GM18498 (cell line): ENCODE results near the gene DOCK8.
"Not testable (repeated sequence)": the region's sequence is repeated elsewhere in the genome, so short reads cannot be mapped to it uniquely, and the experiment has no call there.

ENCODE experiments used
- ATAC-seq: cut with Tn5 transposase; IDR thresholded peaks from one replicate; pipeline ENCODE4 v1.9.1; 2021; ENCODE audit warnings: mild to moderate bottlenecking, moderate library complexity; ENCODE audit not compliant: unreplicated experiment

DOCK8 gene

DNA sequence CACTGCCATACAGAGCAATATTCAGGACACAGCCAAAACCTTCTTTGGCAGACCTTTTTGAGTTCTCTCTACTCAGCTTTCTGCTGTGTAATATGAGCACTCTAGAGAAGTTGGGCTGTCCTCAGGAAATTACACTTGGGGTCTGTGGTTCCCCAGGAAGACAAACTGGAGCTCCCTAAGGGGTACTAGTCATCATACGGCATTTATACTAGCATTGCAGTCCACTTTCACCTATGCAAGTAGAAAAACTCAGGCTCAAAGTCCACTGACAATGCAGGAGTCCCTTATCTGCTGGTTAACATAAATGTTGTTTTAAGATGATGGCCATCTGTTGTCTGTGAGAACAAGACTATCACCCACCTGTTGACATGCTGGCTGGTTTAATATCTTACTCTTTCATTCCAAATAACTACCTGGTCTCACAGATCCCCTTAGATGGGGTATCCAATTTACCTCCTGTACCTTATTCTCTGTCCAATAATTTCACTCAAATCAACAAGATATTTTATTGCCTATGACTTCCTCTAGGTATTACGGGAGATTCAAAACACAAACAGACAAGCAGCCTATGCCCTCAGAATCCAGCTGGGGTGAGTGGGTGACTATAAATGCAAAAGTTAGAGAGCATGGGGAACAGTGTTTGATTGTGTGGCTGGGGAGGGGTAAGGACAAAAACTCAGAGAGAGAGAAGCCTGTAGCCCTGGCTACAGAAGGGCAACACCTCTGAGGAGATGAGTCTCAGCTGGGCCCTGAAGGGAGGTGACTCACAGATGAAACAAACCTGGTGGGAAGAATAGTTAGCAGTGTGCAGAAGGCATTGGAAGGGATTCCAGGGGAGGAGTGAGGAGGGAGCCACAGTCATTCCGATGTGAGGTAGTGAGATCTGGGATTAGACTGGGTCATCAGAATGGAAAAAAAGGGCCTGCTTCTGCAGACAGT, 10.2 kb downstream of the DOCK8 start:
- ATAC-seq, result no peak

DNA sequence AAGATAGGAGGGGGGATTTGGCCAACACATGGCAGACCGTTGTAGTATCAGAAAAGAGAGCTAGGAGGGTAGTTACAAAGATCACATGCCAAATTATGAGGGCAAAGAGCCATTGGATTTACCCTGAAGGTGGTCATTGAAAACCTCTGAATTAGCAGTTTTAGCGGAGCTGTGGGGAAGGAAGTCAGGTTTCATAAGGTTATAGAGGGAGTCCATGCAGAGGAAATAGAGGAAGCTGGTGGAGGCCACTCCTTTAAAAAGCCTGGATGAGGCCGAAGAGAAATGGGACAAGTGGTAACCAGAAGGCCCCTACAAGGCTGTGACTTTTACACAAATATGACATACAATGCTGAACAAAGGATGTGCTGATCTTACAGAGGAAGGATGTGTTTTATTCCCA, 13.2 kb downstream of the DOCK8 start:
- no peak for ATAC-seq

DNA sequence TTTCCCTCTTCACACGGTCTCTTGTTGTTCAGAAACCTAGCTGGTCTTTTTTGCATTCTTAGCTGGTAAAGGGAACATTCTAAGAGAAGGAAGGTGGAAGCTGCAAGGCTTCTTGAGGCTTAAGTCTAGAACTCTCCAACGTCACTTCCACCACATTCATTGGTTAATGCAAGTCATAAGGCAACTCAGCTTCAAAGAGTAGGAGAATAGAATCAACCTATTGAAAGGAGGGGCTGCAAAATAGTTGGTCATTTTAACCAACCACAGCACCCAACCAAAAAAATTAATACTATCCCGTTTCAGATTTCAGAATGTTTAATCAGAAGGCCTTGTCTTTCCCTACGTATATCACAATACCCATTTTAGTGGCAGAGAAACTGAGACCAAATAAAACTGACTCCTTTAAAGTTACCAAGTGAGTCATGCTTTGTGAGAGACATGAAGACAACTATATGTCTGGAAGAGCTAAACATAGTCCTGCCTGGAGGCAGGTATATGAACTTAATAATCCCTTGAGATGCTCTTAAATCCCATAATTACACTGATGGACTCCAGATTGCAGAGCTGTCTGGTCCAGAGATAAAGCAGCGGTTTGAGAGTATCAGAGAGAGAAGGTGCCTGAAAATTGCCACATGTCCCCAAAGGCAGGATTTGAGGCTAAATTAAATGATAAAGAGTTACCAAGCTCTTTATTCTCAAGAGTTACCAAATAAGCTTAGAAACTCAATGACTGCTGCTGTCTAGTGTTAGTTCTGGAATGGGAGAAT, 14.4 kb downstream of the DOCK8 start:
- ATAC-seq, result no peak

DNA sequence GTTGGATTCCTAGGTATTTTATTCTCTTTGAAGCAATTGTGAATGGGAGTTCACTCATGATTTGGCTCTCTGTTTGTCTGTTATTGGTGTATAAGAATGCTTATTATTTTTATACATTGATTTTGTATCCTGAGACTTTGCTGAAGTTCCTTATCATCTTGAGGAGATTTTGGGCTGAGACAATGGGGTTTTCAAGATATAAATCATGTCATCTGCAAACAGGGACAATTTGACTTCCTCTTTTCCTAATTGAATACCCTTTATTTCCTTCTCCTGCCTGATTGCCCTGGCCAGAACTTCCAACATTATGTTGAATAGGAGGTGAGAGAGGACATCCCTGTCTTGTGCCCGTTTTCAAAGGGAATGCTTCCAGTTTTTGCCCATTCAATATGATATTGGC, 17.0 kb downstream of the DOCK8 start:
- not testable (repeated sequence) for ATAC-seq

DNA sequence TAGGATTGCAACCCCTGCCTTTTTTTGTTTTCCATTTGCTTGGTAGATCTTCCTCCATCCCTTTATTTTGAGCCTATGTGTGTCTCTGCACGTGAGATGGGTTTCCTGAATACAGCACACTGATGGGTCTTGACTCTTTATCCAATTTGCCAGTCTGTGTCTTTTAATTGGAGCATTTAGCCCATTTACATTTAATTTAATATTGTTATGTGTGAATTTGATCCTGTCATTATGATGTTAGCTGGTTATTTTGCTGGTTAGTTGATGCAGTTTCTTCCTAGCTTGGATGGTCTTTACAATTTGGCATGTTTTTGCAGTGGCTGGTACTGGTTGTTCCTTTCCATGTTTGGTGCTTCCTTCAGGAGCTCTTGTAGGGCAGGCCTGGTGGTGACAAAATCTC, 19.0 kb downstream of the DOCK8 start:
- ATAC-seq, result not testable (repeated sequence)

DNA sequence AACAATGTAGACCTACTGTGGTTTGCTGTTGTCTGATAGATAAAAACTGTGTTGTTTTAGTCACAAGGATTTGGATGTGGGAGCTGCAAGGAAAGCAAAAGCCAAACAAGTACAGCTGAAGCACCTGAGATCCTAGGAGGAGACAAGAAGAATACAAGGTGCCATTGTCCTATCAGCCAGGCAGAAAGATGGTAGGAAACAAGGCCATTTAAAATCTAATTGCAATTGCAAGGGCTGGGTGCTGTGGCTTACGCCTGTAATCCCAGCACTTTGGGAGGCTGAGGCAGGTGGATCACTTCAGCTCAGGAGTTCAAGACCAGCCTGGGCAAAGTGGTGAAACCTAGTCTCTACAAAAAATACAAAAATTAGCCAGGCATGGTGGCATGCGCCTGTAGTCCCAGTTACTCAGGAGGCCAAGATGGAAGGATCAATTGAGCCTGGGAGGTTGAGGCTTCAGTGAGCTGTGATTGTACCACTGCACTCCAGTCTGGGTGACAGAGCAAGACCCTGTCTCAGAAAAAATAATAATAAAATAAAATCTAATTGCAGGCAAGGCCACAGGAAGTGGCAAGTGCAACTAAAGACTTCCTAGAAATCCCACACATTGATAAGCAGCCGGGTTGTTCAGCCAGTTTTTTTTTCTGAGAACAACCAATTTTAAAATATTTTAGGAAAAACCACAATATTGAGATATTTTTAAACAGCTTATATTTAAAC, 22.6 kb downstream of the DOCK8 start:
- no peak for ATAC-seq

DNA sequence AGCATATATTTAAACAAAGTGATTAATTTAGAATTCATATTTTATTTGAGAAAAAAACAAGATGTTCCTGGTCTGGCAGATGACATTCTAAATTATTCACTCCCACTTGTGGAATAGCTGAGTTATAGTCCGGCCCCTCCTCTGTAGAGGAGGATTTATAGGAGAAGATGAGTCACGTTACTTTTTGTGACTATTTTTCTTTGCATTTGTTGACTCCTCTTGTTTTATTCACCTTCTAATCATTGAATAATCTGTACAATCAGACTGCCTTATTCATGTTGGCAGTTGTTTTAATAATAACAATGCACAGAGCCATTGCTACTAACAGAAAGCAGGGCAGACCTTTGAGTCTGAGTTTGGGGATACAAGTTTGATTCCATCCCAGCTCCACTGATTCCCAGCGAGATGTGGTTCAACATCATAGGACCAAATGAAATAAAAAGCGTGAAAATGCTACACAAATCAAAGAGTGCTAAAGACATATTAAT, 23.2 kb downstream of the DOCK8 start:
- ATAC-seq, result no peak

DNA sequence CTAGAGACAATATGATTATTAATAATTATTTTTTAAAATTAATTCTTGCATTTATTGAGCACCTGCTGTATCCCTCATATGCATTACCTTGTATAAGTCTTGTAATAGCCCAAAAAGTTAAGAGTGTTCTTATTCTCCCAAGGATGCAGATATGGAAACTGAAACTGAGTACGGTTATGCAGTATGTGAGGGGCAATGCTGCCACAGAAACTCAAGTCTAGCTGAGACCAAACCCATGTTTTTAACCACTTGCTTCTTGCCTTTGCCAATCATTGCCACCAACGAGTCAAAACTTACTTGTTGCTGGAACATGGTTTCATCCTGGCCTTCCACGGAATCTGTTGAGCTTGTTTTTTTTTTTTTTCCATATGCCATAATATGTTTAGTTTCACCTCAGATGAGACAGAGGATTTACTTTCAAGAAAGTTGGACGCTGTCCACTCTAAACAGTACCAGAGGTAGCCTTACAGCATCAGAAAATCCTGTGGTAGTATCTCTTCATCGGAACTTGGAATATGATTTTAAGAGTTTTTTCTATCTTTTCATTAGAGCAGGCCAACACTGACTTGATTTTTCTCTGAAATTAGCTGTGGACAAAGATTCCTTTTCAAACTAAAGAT, 27.9 kb downstream of the DOCK8 start:
- ATAC-seq, result no peak

DNA sequence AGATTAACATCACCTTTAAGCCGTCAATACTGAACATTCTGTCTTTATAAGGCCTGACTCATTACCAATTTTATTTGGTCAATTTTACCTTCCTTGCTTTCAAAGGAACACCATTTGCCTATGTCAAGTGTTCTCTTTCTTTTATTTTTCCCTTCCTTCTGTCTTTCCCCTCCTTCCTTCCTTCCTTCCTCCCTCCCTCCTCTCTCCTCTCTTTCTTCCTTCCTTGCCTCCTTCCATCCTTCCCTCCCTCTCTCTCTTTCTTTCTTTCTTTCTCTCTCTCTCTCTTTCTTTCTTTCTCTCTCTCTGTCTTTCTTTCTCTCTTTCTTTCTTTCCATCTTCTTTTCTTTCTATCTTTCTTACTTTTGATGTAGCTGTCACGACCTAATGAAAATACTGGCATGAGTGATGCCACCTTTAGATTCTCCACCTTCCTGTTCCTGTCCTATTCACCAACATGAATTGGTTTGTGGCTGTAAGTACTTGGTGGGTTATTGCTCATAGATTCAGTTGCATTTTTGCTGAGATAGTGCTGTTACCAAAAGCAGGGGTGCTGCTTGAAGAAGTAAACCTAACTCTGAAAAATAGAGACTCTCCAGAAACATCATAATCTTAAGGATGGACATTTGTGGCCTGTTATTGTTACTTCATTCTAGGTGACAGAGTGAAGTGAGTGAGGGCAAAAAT, 33.8 kb downstream of the DOCK8 start:
- ATAC-seq, result no peak

DNA sequence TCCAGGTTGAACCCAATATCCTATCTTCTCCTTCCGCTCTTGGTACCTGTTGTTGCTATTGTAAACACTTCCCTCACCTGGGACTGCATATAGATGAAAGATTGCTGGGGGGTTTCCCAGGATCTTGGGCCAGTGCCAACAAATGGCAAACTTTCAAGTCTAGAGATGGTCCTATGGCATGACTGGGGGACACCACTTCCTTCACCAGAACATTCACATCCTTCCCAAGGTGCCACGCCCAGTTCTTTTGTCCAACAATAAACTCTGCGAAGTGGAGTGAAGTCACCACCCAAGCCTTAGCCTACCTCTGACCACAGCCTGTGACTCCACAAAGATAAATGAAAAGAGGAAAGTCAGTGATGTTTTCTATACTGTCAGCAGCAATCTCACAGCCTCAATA, 34.4 kb downstream of the DOCK8 start:
- ATAC-seq, result no peak

DNA sequence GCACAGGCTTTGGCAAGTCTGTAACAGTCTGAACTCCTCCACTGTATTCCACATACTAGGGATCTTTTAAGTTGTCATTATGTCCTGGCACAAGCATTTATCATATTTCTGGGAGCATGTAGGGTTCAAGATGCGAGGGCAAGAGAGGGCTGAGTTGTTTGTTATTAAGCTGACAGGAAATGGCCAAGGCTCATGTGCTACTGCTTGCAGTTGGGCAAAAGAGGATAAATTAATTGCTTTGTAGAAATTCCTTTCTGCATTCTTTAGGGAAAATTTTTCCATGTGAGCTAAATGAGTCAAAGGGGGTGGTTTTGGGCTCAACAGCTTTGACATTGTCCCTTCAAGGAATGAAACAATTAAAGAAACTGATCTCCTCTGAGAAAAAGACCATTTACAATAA, 35.4 kb downstream of the DOCK8 start:
- no peak for ATAC-seq

DNA sequence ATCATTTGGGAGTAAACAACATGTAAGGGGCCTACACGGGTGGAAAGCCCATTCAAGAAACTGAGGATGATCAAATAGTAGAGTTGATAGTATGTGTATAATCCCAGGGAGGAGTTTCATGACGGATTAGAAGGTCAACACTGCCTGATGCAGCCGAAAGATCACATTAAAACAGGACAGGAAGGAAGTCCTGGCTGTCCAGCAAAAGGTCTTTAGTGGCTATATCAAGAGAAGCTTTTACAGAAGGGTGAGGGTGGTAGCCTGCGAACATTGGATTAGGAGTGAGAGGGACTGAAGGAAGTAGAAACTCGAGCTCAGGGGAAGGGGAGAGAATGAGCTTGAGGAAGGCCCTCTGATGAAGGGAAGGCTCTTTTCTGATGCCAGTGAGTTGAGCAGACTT, 36.0 kb downstream of the DOCK8 start:
- ATAC-seq, result no peak

DNA sequence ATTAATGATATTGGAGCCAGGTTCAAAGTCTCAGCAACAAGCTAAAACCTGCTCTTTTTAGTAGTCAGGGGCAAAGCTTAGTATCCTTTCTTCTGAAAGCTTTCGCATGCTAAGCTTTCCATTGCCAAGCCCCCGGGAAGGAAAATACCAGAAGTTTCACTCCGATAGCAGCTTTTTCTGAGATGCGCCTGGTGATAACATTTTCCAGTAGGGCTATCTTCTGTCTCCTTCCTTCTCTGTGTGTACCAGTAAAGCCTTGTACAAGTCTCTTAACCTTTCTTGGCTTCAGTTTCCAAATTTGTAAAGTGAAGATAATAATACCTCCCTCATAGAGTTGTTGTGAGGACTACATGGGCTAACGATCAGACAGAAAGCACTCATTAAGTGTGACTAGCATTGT, 36.7 kb downstream of the DOCK8 start:
- no peak for ATAC-seq

DNA sequence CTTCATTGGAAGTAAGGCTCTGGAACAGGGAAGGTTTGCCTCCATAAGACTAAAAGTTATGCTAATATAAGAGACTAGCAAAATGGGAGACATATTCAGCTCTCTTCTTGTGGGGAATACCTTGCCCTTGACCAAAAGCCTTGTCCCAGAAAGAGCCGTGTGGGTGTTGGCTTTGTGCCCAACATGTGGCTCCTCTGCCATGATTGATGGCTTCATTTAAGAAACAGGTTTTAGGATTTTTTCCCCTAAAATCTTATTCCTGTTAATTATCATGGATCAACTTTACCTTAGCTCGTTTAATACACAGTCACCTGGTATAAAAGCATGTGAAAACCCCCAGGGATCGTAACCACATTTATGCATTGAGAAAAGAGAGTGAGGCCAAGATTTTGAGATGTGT, 38.9 kb downstream of the DOCK8 start:
- ATAC-seq, result no peak

DNA sequence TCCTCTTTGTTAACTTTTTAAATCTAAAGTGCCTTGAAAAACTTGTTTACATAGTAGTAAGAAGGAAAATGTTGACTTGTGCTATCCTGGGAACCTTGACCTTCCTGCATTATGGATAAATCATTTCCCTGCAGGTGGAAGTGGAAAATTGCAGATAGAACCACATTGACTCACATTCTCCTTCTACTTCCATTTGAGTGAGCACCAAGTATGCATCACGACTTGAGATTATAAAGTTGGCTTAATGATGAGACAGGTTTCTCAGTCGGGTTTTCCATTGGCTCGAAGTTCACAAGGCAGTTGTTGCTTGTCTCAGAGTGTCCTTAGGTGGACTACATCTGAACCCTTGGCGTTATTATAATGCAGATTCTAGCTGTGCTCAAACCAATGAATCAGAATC, 39.9 kb downstream of the DOCK8 start:
- no peak for ATAC-seq

DNA sequence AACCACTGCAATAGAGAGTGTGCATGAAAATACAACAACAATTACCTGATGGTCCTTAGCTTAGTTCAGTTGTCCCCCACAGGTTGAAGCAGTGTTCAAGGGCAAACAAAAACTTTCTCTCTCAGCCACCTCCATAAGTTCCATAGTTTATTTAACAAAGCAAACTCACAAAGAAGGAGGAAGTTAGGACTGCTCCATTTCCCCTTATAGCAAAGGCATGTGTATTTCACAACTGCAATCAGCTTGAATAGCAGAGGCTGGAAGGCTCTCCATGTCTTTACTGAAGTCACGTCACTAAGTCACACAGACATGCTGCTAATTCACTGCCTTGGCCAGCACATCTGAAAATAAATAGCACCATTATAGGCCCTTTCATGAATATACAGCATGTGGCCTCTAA, 43.3 kb downstream of the DOCK8 start:
- ATAC-seq, result no peak

DNA sequence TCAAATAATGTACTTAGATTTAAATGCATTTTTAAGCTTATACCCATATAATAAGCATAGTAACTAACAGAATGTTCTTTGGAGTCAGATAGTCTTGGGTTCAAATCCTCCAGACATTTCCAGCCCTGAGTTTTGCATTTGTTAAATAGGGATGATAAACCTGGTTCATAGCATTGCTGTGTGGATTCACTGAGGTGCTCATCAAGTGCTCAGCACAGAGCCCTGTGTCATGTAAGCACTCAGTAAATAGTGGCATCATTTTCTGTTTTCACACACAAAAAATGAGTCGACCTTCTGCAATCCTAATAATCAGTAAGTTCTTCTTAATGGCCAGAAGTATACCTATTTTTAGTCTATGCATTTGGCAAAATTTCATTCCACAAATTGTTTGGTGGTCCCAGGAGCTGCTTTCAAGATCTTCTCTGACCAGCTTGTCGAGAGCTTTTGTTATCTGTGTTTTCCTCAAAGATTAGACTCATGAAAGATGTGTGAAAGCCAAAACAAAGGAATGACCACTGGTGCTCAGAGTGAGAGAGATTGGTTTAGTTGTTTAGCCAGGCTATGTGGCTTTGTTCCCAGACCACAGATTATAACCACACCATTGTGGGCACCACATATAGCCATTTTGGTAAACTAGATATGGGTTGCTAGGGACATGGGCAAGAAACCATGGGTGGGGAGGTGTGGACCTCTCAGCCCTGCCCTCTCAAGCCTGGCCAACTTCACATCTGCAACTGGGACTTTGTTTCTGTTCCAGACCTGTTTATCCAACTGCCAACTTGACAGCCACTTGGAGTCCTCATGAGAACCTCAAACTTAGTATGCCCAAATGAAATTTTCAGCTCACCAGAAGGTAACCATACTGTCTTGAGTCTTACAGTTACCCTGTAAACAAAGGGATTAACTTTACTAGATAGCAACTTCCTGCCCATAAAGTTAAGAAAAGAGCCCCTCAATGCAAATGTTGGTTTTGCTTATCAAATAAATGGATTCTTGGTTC, 45.0 kb downstream of the DOCK8 start:
- no peak for ATAC-seq

DNA sequence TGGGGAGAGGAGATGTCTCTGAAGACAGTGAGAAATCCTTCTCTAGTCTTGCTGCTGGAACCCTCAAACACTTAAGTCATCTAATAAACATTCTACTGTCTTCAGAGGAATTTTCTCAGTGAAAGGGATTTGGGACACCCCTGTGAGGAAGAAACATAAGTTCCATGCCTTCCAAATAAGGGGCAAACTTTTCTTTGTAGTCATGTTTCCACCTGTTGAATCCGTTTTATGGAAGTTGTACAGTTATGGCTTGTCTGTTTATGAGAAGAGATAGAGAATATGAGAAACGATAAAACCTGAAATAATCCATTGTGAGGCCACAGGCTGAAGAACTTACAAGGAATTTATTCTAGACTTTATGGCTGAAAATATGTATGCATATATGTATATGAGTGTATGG, 49.6 kb downstream of the DOCK8 start:
- ATAC-seq, result no peak

DNA sequence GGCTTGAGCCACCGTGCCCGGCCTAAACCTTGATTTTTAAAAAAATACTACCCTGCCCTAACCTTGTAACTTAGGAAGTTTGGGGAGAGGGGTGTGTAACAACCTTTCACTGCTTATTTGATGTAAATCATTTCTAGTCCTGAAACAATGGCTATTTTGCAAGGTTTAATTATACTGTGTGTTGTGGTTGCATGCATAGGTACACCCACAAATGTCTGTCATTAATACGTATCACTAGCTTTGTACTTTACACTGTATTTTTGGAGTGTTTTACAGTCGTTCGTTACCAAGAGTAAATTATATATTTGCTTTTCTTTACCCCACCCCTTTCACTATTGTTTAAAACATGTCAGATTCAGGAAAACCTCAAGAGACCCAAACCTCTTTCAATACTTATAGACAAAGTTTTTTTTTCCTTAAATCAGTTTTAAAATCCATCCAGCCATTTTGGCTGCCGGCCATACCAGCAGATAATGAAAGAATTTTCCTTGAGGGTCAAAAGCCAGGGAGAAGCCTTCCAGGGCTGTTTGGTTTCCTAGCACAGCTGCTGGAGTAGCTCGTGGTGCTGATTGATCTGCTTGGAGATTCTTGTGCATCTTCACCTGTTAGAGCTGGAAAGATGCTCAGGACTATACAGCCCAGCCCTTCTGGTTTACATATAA, 50.7 kb downstream of the DOCK8 start:
- ATAC-seq, result no peak
